ENCODE measurements around the gene DRP2.

DNA sequence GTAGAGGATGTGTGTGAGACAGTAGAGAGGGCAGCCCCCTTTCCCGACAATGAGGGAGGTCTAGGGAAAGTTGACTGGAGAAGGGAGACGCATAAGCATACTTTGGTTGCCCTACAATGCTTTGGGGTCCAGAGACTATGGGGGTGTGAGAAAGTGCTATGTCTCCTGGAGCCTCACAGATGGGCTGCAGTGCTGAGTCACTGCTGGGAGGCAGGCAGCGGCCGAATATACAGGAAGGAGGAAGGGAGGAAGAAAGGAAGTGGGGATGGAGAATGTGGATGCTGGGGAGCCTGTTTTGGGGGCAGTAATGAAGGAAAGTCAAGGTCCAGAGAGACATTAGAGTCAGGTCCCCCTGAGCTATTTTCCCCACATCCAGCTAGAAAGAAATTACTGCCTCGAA lies 12.7 kb downstream of the DRP2 start:
- TF ChIP-seq, protein P1, sequence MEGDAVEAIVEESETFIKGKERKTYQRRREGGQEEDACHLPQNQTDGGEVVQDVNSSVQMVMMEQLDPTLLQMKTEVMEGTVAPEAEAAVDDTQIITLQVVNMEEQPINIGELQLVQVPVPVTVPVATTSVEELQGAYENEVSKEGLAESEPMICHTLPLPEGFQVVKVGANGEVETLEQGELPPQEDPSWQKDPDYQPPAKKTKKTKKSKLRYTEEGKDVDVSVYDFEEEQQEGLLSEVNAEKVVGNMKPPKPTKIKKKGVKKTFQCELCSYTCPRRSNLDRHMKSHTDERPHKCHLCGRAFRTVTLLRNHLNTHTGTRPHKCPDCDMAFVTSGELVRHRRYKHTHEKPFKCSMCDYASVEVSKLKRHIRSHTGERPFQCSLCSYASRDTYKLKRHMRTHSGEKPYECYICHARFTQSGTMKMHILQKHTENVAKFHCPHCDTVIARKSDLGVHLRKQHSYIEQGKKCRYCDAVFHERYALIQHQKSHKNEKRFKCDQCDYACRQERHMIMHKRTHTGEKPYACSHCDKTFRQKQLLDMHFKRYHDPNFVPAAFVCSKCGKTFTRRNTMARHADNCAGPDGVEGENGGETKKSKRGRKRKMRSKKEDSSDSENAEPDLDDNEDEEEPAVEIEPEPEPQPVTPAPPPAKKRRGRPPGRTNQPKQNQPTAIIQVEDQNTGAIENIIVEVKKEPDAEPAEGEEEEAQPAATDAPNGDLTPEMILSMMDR (IDR thresholded peaks at IDR 0.05), result no peak
- TF ChIP-seq POLR2A (IDR thresholded peaks at IDR 0.05), result no peak
